Stimulated activated CD4-positive, alpha-beta T cell treated with anti-CD3 and anti-CD28 coated beads, TNF-alpha, amount 100 ng/mL, for 4 hours (primary cell): ENCODE measurements around the gene KDR.

Experiments used
- DNase-seq, 3 experiments: peaks; one replicate each; pipeline ENCODE4 v3.0.0-alpha.2; 2020; ENCODE audit warnings: low read depth in 3 of 3

KDR gene

DNA sequence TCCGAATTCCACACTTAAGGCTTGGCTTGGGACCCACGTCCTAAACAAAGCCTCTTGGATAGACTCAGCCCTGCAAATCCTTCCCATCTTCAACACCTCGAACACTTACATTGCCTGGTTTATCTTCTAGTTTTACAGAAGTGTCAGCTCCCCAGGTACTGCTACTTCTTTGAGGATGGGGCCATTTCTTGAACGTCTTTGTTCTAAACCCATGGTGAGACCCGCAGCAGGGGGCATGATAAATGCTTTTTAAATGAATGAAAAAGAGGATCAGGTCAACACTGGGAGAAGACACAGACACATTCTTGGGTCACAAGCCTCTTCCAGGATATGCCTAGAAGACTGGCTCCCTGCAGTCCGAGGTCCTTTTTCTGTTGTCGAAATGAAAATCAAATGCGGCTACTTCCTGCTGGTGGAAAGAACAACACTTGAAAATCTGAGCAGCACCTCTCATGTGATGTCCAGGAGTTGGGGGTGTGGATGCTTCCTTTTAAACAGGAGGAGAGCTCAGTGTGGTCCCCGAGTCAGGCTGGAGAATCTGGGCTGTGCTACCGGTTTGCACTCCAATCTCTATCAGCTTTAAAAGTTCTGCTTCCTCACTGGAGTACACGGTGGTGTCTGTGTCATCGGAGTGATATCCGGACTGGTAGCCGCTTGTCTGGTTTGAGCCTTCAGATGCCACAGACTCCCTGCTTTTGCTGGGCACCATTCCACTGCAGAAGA, 45.8 kb downstream of the KDR start:
- no peak for DNase-seq

GRCh38 chr4:55078987-55079386, 46.4 kb downstream of the KDR start:
- DNase-seq, result no peak

DNA sequence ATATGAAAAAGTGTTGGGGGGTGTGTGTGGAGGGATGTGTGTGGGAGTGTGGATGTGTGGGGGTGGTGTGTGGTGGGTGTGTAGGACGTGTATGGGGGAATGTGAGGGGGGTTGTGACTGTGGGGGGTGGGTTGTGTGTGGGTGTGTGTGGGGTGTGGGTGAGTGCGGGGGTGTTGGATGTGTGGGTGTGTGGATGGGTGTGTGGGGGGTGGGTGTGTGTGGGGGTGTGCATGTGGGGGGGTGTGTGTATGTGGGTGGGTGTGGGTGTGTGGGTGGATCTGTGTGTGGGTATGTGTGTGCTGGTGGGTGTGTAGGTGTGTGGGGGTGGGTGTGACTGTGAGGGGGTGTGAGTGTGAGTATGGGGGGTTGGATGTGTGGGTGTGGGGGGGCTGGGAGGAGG, 47.8 kb downstream of the KDR start:
- DNase-seq, result no peak

DNA sequence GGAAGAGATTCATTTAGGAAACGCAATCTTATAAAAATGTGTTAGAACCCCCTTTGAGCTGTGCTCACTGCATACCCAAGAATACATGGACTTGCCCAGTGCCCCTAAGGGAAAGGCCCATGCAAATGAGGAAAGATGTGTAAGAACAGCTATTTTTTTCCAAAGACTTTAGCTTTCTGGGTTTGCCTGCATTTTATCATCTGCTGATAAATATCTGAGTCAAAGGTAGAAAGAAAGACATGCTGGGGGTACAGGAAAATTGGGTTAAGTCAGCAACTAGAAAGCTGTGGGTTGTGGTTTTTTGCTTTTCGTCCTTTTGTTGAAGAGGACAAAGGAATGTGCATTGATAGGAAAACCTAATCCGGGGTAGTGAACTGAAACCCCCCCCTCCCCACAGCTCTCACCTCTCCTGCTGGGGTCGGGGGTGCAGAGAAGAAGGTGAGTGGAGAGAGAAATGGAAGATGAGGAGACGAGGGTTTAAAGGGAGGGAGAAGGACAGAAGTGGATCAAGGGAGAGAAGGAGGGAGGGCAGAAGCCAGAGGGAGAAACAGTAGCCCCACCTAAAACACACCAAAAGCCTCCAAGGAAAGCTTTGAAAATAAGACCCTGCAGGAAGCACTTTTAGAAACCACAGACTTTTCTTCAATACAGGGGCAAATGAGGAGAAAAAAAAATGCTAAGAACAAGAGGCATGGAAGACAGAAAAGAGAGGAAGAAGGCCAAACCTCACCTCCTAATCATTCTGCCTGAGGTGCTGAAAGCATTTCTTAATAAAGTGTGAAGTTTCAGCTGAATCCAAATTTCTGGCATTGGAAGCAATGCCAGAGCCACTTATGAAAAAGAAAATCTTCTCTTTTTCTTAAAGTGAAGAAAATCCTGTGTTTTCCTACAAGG, 49.3 kb downstream of the KDR start:
- DNase-seq, result no peak

- DNase-seq, result no peak
Measured at GRCh38 chr4:55075376-55075775, 50.0 kb downstream of the KDR start.

- no peak for DNase-seq
Measured at GRCh38 chr4:55074386-55074785, 51.0 kb downstream of the KDR start.

- DNase-seq, result no peak
Measured at GRCh38 chr4:55071951-55072350, 53.4 kb downstream of the KDR start.

DNA sequence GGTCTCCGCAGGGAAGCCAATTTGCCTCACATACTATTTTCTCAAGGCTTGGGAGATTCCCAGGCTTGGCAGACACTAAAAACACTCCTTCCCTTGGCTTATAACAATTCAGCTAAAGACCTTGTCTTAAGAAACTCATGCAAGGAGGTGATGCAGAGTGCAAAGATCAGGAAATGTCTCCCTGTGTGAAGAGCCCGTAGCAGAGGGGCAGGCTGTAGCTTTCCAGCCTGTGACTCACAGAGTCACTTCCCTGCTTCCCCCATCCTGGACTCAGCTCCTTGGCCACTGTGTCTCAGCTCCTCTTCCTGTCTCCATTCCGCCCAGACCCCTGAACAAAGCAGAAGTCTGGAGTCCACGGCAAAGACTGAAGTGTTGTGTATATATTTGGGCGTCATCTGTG, 56.1 kb downstream of the KDR start:
- no peak for DNase-seq

DNA sequence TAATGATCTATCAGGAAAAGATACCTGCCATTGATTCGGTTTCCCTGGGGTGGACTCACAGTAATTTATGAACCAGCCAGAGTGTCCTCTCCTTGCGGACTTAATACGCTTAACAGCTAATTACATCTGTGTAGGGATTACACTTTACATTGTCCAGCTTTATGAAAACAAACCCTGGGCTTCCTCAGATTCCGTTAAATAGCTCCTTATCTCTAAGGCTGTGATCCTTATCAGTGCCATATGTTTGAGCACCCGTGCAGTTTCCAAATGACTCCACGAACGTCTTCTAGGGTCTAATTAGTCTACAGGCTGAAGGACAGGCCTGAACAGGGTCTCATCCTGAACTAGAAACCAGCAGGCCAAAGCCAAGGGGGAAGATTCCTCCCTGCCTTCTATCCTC, 56.9 kb downstream of the KDR start:
- no peak for DNase-seq

GRCh38 chr4:55066018-55066417, 59.4 kb downstream of the KDR start:
- DNase-seq, result no peak

GRCh38 chr4:55055529-55055928, 69.9 kb downstream of the KDR start:
- no peak for DNase-seq

DNA sequence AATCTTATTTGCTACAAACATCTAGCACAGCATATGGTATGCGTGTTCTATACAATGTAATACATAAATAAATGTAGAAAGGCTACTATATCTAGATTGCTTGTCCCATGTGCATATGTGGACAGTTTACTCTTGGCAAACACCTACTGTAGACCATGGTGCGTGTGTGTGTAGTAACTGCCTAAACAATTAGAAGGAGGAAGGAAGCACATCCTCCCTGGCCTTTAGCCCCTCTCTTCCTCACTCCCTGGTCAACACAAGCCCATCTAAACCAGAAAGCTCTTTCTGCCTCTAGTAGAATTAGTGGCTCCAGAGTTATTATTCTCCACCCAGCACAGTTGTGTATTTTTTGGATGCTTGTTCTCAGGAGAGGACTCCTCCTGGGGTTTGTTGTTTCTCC, 73.9 kb downstream of the KDR start:
- no peak for DNase-seq

DNA sequence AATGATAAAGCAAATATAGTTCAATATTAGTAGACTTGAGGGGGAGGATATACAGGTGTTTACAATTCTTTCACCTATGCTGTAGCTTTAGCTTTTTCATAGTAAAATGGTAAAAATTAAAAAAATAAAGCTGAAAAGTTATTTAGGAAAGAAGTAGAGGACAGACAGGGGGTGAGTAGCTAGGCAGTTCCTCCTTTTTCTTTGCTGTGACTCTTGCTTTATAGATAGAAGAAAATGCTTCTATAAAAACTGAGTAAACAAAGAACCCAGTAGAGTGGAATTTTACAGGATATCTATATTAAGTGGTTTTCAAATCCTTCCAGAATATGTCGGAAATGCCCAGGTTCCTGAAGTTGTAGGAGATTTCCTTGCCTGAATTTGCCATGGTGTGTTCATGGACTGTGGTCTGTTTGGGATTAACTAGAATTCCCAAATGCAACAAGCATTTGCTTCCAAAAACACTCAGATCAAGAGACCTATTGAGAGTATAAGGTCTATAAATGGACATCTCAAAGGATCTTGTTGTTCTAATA, 74.9 kb downstream of the KDR start:
- DNase-seq, result no peak

- DNase-seq, result no peak
Measured at GRCh38 chr4:55038176-55038890, 87.1 kb downstream of the KDR start.

- DNase-seq, result no peak
Measured at GRCh38 chr4:55037728-55038127, 87.7 kb downstream of the KDR start.

DNA sequence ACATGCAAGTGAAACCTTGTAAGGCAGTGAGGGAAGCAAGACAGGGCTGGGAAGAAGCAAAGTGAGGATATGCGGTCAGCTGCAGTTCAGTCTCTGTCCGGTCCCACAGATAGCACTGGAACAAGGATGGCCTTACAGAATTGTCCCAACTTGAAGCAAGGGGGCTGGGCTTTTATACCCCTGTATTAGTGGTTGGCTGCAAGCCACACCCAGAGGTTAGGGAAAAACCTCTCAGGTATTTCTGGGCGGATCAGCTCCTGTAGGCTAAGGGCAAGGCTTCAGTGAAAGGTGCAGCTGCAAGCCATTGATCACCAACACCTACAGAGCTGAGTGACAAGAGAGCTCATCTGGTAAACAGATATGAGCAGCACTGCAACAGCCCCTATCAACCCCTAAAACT, 89.0 kb downstream of the KDR start:
- DNase-seq, result no peak

- DNase-seq, result no peak
Measured at GRCh38 chr4:55035892-55036291, 89.5 kb downstream of the KDR start.

- no peak for DNase-seq
Measured at GRCh38 chr4:55033296-55033695, 92.1 kb downstream of the KDR start.

- DNase-seq, result no peak
Measured at GRCh38 chr4:55032788-55033187, 92.6 kb downstream of the KDR start.

- no peak for DNase-seq
Measured at GRCh38 chr4:55032179-55032578, 93.2 kb downstream of the KDR start.

DNA sequence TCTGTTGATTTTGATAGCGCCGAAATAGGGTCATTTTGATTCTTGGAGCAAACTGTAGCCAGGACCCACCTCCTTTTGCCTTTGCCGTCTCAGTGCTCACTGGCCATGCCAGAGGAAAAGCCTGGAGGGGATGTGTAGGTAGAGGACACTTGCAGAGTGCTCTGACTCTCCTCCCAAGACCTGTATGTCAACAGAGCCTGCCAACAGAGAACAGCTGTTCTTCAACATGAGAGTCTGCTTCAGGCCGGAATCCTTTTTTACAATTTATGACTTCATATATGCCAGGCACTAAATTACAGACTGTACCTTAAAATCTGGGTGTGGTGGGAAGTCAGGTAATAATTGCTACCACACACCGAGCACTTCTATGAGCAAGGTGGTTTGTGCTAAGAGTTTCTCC, 94.2 kb downstream of the KDR start:
- no peak for DNase-seq

- no peak for DNase-seq
Measured at GRCh38 chr4:55030589-55030988, 94.8 kb downstream of the KDR start.
